ENCODE data around the gene KCNJ4. TPM values are rescaled to one million over a fixed set of nuclear protein-coding genes. Genes with fewer than 3 reads are reported as not detected.

Gene KCNJ4
- total RNA-seq, 4 donors from 2014 or later = not detected

- no peaks in the 10 kb centered on the region for H3K9me3 ChIP-seq
- no peaks in the 10 kb centered on the region for H3K36me3 ChIP-seq
- peak overlapping the region; percentile 36 to 66 (median 58) for H3K4me3 ChIP-seq
- peak overlapping the region in 2 of 4 donors; percentile 29 to 52 for H3K27ac ChIP-seq
- no peaks in the 10 kb centered on the region for H3K27me3 ChIP-seq
- peaks cover 0 to 22% (median 3%) of the 10 kb centered on the region in 4 donors for H3K4me1 ChIP-seq
- DNase-seq = peak in 1 of 3 donors; percentile 60
- TF ChIP-seq CTCF (IDR thresholded peaks at IDR 0.05) (no peak), POLR2A (IDR thresholded peaks at IDR 0.05) (no peak)
Measured at GRCh38 chr22:38467438-38467903, 12.5 kb upstream of the KCNJ4 start.

- DNase-seq = peak in 1 of 3 donors; percentile 45
- TF ChIP-seq POLR2A (IDR thresholded peaks at IDR 0.05) (no peak), CTCF (IDR thresholded peaks at IDR 0.05) (no peak)
- no peaks in the 10 kb centered on the region for H3K27me3 ChIP-seq
- H3K36me3 ChIP-seq = no peaks in the 10 kb centered on the region
- no peak overlapping the region for H3K4me3 ChIP-seq
- H3K9me3 ChIP-seq = no peaks in the 10 kb centered on the region
- peaks cover 0 to 31% (median 5%) of the 10 kb centered on the region in 4 donors for H3K4me1 ChIP-seq
- no peak overlapping the region for H3K27ac ChIP-seq
Measured at GRCh38 chr22:38465673-38466490, 10.9 kb upstream of the KCNJ4 start.

- Histone ChIP-seq H3K4me3 (no peak overlapping the region), H3K9me3 (no peaks in the 10 kb centered on the region), H3K36me3 (no peaks in the 10 kb centered on the region), H3K27ac (no peak overlapping the region), H3K4me1 (peaks cover 0 to 31% (median 5%) of the 10 kb centered on the region in 4 donors), H3K27me3 (no peaks in the 10 kb centered on the region)
- peak in 1 of 3 donors; percentile 37 for DNase-seq
- TF ChIP-seq POLR2A (IDR thresholded peaks at IDR 0.05) (no peak), CTCF (IDR thresholded peaks at IDR 0.05) (no peak)
Measured at GRCh38 chr22:38464992-38465672, 10.1 kb upstream of the KCNJ4 start.

GRCh38 chr22:38462960-38463784 is 8.2 kb upstream of the KCNJ4 start:
- DNase-seq = peak in 1 of 3 donors; percentile 49
- H3K4me3 ChIP-seq = no peak overlapping the region
- peaks cover 0 to 18% (median 5%) of the 10 kb centered on the region in 4 donors for H3K4me1 ChIP-seq
- no peaks in the 10 kb centered on the region for H3K36me3 ChIP-seq
- no peak overlapping the region for H3K27ac ChIP-seq
- no peaks in the 10 kb centered on the region for H3K9me3 ChIP-seq
- no peaks in the 10 kb centered on the region for H3K27me3 ChIP-seq
- TF ChIP-seq POLR2A (IDR thresholded peaks at IDR 0.05) (no peak), CTCF (IDR thresholded peaks at IDR 0.05) (no peak)

GRCh38 chr22:38461414-38462081 is 6.5 kb upstream of the KCNJ4 start:
- Histone ChIP-seq H3K36me3 (no peaks in the 10 kb centered on the region), H3K27ac (no peak overlapping the region), H3K27me3 (peaks cover 0 to 3% of the 10 kb centered on the region in 2 donors), H3K4me1 (peaks cover 0 to 9% (median 2%) of the 10 kb centered on the region in 4 donors), H3K4me3 (peak overlapping the region in 2 of 4 donors; percentile 4 to 6), H3K9me3 (no peaks in the 10 kb centered on the region)
- peak; percentile 27 to 74 (median 73) for DNase-seq
- no peak for TF ChIP-seq POLR2A (IDR thresholded peaks at IDR 0.05)
- no peak for TF ChIP-seq CTCF (IDR thresholded peaks at IDR 0.05)

Data from Peyer's patch (tissue), 4 donors.